Middle frontal gyrus (tissue), 1 donor: Measurements from ENCODE around the gene ITGB2.

ENCODE experiments used
- DNase-seq: peaks from one replicate; pipeline ENCODE4 v3.0.0-alpha.2; 2015; ENCODE audit warnings: low spot score; ENCODE audit errors: extremely low spot score

ITGB2 gene

DNA sequence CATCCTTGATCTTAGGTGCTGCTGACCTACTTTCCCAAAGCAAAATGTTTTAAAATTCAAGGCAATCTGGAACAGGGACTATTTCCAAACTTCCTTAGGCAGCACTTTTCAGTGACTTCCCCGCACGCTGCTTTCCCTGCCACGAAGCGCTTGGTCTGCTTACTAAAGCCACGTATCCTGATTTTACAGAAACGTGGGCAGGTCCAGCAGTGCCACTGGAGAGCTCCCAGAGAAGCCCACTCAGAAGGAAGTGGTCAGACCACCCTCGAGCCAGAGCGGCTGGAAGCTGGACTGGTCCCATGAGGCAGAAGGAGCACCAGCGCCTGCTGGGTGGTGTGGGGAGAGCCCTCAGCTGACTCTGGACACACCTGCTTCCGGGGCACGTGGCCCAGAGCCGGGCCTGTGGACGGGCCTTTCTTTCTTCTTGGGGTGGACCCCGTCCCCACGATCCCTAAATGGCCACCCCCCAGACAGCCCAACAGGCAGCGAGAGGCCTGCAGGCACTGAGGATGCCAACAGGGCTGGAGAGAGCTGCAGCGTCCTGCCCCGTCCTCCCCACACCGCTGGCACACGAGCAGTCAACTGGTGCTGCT is 70.4 kb downstream of the ITGB2 start:
- no peak for DNase-seq

DNA sequence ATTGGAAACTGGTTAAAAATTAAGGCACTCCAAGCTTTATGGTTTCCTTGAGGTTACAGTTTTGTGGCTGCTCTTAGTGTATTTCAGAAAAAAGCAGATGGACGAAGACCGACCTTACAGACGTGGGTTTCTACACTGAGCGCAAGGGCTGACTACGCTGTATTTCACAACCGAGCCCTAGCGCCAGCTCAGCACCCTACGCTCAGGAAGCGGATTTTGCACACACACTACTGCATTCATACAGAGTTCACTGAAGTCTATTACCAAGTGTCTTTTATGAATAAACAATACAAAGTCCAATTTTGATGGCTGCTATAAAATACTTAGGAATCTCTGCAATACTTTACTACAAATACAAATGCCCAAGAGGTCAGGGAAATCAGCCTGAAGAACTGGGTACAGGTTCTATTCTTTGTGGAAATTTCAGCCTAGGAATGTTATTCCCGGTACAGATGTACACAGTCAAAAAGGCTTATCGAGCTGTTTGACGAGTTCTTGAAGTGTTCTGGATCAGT is 71.0 kb downstream of the ITGB2 start:
- no peak for DNase-seq

- DNase-seq: no peak
These were observed 71.7 kb downstream of the ITGB2 start for GRCh38 chr21:44848821-44849521.

GRCh38 chr21:44847261-44848056 is 73.2 kb downstream of the ITGB2 start:
- DNase-seq: no peak

- peak; percentile 12 for DNase-seq
These were observed 74.0 kb downstream of the ITGB2 start for GRCh38 chr21:44846485-44847260.

- no peak for DNase-seq
These were observed 74.5 kb downstream of the ITGB2 start for GRCh38 chr21:44846224-44846484.

DNA sequence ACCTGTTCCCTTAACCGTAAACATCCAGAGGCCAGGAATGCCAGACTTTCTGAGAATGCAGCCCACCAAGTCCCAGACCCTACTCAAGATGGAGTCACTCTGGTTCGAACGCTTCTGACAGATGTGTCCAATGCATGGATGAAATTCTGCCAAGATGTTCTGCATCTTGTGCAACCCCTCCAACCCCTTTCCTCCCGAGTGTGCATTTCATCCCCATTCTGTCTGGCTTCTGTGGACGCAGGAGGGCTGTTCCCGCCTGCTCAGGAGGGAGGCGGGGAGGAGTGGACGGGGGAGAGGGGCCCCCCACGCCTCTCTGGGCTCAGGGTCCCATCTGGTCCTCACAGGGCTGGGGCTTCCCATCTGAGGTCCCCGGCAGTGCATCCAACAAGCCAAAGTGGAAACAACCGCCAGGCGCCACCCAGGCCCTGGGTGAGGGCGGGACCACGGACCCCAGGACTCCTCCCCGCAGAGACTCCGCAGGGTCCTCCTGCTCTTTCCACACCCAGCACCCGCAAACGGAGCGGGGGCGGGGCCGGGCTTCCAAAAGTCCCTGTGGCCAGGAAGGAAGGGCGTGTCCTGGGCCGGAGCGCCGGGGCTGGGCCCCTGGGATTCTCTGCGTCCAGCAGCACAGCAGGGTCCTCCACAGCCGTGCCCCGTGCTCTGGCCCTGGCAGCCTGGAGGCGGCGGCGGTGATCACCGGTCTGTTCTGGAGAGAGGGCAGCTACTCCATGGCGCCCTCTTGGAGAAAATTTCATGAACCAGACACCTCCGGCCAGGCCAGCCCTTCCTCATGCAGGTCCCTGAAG is 75.1 kb downstream of the ITGB2 start:
- DNase-seq: no peak

DNA sequence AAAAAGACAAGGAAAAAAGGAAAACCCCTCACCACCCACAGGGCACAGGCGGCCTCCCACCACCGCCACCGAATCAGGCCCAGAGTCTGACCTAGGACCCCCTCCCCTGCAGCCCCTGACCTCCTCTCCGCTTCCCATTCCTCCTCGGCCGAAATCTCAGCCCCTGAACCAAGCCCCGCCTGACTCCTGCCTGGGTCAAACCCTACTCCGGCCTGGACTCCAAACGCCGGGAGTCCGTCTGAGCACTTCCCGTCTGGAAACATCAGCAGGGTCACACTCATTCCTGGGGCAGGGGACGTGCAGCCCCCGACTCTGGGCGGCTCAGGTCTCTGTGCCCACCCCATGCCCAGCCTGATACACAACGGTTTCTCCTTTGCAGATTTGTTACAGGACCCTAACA is 76.4 kb downstream of the ITGB2 start:
- DNase-seq: no peak

GRCh38 chr21:44842721-44843445 is 77.8 kb downstream of the ITGB2 start:
- no peak for DNase-seq

DNA sequence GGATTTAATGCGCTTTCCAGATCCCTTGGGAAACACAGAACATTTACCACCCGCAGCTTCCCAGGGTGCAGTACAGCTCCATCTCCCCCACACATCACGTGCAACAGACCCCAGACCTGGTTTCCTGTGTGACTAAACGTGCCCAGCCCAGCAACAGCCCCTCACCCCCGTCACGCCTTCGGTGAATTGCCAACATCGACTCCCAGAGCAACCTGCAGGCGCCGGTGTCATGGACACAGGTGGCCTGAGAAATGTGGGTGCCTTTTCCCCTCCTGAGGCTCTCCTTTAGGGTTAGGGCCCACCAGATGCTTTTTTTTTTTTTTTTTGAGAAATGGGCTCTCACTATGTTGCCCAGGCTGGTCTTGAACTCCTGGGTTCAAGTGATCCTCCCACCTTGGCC is 78.6 kb downstream of the ITGB2 start:
- no peak for DNase-seq

- DNase-seq: no peak
These were observed 79.9 kb downstream of the ITGB2 start for GRCh38 chr21:44840771-44841170.

DNA sequence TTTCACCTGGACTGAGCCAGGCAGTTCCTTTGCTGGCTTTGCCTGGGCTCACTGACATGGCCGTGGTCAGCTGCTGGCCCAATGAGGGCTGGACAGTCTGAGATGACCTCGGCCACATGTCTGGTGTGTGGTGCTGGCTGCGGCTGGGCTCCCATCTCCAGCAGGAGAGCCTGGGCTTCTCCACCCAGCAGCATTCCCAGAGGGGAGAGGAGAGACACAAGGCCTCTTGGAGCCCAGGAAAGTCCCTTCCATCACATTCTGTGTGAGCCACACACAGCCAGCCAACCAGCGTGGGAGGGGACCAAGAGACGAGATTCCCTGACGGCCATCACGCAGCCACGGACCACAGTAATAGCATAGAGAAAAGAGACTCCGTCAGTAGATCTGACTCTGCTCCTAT is 81.7 kb downstream of the ITGB2 start:
- DNase-seq: no peak

- DNase-seq: no peak
These were observed 82.4 kb downstream of the ITGB2 start for GRCh38 chr21:44838039-44838895.

GRCh38 chr21:44837537-44837936 is 83.2 kb downstream of the ITGB2 start:
- DNase-seq: no peak

- no peak for DNase-seq
These were observed 83.8 kb downstream of the ITGB2 start for GRCh38 chr21:44836666-44837471.

DNA sequence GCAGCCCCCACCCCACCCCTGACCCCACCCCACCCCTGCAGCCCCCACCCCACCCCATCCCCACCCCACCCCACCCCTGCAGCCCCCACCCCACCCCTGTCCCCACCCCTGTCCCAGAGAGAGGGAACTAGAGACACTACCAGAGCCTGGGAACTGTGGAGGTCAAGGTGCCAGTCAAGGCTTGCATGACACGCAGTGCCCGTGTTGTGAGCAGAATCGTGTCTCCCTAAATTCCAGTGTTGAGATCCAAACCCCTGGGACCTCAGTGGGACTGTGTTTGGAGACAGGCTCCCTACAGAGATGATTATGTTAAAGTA is 84.4 kb downstream of the ITGB2 start:
- DNase-seq: no peak
